T follicular helper cell (primary cell): ENCODE results near the gene KLRC2.
"Not testable (repeated sequence)": the region's sequence is repeated elsewhere in the genome, so short reads cannot be mapped to it uniquely, and the experiment has no call there.

Experiments
- DNase-seq: peaks from one replicate; pipeline ENCODE4 v3.0.0-alpha.2; 2020; ENCODE audit warnings: low read depth
- total RNA-seq, 2 experiments: gene quantifications; one replicate each; lab custom pipeline; 2026; lab: John Stamatoyannopoulos, UW

Gene KLRC2
- total RNA-seq = 0 reads per million in 2 experiments

- DNase-seq = not testable (repeated sequence)
Measured at GRCh38 chr12:10435816-10436215, at the start of gene KLRC2. Gene KLRC2 (minus strand): TSS chr12:10436010. CDS start chr12:10435986, 24 bp downstream.

GRCh38 chr12:10481901-10482300, 46.1 kb upstream of the KLRC2 start:
- not testable (repeated sequence) for DNase-seq

- not testable (repeated sequence) for DNase-seq
Measured at GRCh38 chr12:10472808-10473207, 37.0 kb upstream of the KLRC2 start.

- DNase-seq = no peak
Measured at GRCh38 chr12:10469701-10470100, 33.9 kb upstream of the KLRC2 start.

GRCh38 chr12:10466311-10466710, 30.5 kb upstream of the KLRC2 start:
- no peak for DNase-seq

- no peak for DNase-seq
Measured at GRCh38 chr12:10457760-10458159, 21.9 kb upstream of the KLRC2 start.

- no peak for DNase-seq
Measured at GRCh38 chr12:10456856-10457255, 21.0 kb upstream of the KLRC2 start.

- DNase-seq = no peak
Measured at GRCh38 chr12:10455766-10456165, 20.0 kb upstream of the KLRC2 start.

- no peak for DNase-seq
Measured at GRCh38 chr12:10454531-10454930, 18.7 kb upstream of the KLRC2 start.

GRCh38 chr12:10453156-10453555, 17.3 kb upstream of the KLRC2 start, which contains the start of gene KLRC1:
Gene KLRC1 (minus strand): TSS chr12:10453377. CDS start chr12:10451156, 2,221 bp downstream.
- DNase-seq = no peak

- DNase-seq = no peak
Measured at GRCh38 chr12:10448236-10448635, 12.4 kb upstream of the KLRC2 start.

GRCh38 chr12:10446052-10446451, 10.2 kb upstream of the KLRC2 start:
- not testable (repeated sequence) for DNase-seq

GRCh38 chr12:10441144-10441543, 5.3 kb upstream of the KLRC2 start:
- not testable (repeated sequence) for DNase-seq

GRCh38 chr12:10439608-10440274, 3.9 kb upstream of the KLRC2 start:
- DNase-seq = not testable (repeated sequence)

GRCh38 chr12:10437601-10438000, 1.8 kb upstream of the KLRC2 start:
- DNase-seq = not testable (repeated sequence)

- DNase-seq = not testable (repeated sequence)
Measured at GRCh38 chr12:10430623-10431022, 5.2 kb downstream of the KLRC2 start.

- DNase-seq = not testable (repeated sequence)
Measured at GRCh38 chr12:10425938-10426337, 9.9 kb downstream of the KLRC2 start.

- DNase-seq = not testable (repeated sequence)
Measured at GRCh38 chr12:10424260-10424899, 11.4 kb downstream of the KLRC2 start.

GRCh38 chr12:10422159-10422558, 13.7 kb downstream of the KLRC2 start:
- not testable (repeated sequence) for DNase-seq

- not testable (repeated sequence) for DNase-seq
Measured at GRCh38 chr12:10420334-10420733, 15.5 kb downstream of the KLRC2 start, which contains the start of gene KLRC3. Gene KLRC3 (minus strand): TSS chr12:10420595. CDS start chr12:10420550, 45 bp downstream.

- no peak for DNase-seq
Measured at GRCh38 chr12:10409392-10409791, 26.4 kb downstream of the KLRC2 start, which contains the start of gene KLRC4. Gene KLRC4 (minus strand): TSS chr12:10409757. CDS start chr12:10409575, 182 bp downstream.

- no peak for DNase-seq
Measured at GRCh38 chr12:10408842-10409241, 27.0 kb downstream of the KLRC2 start.

GRCh38 chr12:10406725-10407124, 29.1 kb downstream of the KLRC2 start:
- DNase-seq = no peak
